ENCODE measurements around the gene PIP4K2C.
A peak's percentile ranks its signal among the peaks of the same experiment; 100 is the strongest.

The PIP4K2C gene

GRCh38 chr12:57590864-57591781 lies at the start of gene PIP4K2C:
Gene PIP4K2C, plus strand, starts transcription at chr12:57591192. Its CDS starts 98 bp downstream, at chr12:57591290.
- DNase-seq, result peak; percentile 90

- no peak for DNase-seq
Measured at GRCh38 chr12:57541717-57542116, 49.3 kb upstream of the PIP4K2C start.

GRCh38 chr12:57543581-57543980 lies 47.4 kb upstream of the PIP4K2C start:
- no peak for DNase-seq

GRCh38 chr12:57545809-57546437 lies 45.1 kb upstream of the PIP4K2C start:
- DNase-seq, result no peak

GRCh38 chr12:57546438-57547287 lies 44.3 kb upstream of the PIP4K2C start, which contains the start of gene DCTN2:
Gene DCTN2, minus strand, starts transcription at chr12:57547192. Its CDS starts 129 bp downstream, at chr12:57547063.
- DNase-seq, result peak; percentile 94

GRCh38 chr12:57547288-57548012 lies 43.5 kb upstream of the PIP4K2C start:
- no peak for DNase-seq

- no peak for DNase-seq
Measured at GRCh38 chr12:57548013-57548315, 43.0 kb upstream of the PIP4K2C start.

GRCh38 chr12:57548488-57548887 lies 42.5 kb upstream of the PIP4K2C start:
- DNase-seq, result no peak

GRCh38 chr12:57549203-57549908 lies 41.6 kb upstream of the PIP4K2C start:
- no peak for DNase-seq

GRCh38 chr12:57549909-57550640 lies 40.9 kb upstream of the PIP4K2C start, which contains the start of gene KIF5A:
Gene KIF5A, plus strand, starts transcription at chr12:57550044. Its CDS starts 228 bp downstream, at chr12:57550272.
- DNase-seq, result peak; percentile 84

GRCh38 chr12:57550641-57551549 lies 40.1 kb upstream of the PIP4K2C start:
- peak; percentile 35 for DNase-seq

- DNase-seq, result no peak
Measured at GRCh38 chr12:57551637-57552305, 39.2 kb upstream of the PIP4K2C start.

- DNase-seq, result no peak
Measured at GRCh38 chr12:57552306-57552651, 38.7 kb upstream of the PIP4K2C start.

GRCh38 chr12:57552835-57553313 lies 38.1 kb upstream of the PIP4K2C start:
- peak; percentile 41 for DNase-seq

- peak; percentile 47 for DNase-seq
Measured at GRCh38 chr12:57553343-57554202, 37.4 kb upstream of the PIP4K2C start.

- DNase-seq, result no peak
Measured at GRCh38 chr12:57554453-57554852, 36.5 kb upstream of the PIP4K2C start.

GRCh38 chr12:57554897-57555296 lies 36.1 kb upstream of the PIP4K2C start:
- DNase-seq, result no peak

GRCh38 chr12:57558864-57559263 lies 32.1 kb upstream of the PIP4K2C start:
- DNase-seq, result no peak
